ENCODE measurements around the gene TET2.

TET2 gene

GRCh38 chr4:105305019-105305836 lies 158.6 kb downstream of the TET2 start:
- no peak for TF ChIP-seq CTCF (IDR thresholded peaks at IDR 0.05; ENCODE audit: low read depth, low read length)
- no peak overlapping the region for H3K4me3 ChIP-seq (replicated peaks in 1 of 2; ENCODE audit: low read depth in 2 of 2, low read length in 2 of 2)
- no peak for DNase-seq (ENCODE audit: low read depth in 2 of 2)

DNA sequence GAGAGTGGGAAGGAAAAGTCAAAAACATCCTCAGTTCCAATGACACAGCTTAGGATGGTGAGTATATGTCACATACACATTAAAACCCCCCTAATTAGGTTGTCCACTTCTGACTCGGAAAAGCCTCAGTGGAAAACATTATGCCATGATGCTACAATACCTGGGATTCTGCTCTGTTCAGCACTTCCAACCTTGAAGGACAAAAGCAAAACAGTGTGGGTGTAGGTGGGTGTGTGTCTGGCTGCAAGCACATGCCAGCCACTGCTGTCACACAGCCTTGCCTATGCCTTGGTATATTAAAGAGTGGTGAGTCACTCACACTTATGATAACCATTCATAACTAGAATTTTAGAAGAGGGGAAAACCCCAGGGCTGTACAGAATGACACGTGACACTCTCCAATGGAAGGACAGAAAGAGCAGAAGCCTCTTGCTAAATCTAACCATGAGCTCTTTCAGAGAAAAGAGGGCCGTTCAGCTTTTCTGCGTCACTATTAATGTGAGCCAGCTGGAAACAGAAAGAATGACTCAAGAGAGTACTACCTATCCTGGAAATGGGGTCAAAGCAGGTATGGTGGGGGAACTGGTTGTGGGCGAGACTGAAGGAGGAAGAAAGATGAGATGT lies 159.6 kb downstream of the TET2 start:
- H3K4me3 ChIP-seq (replicated peaks in 1 of 2; ENCODE audit: low read depth in 2 of 2, low read length in 2 of 2) = no peak overlapping the region

DNA sequence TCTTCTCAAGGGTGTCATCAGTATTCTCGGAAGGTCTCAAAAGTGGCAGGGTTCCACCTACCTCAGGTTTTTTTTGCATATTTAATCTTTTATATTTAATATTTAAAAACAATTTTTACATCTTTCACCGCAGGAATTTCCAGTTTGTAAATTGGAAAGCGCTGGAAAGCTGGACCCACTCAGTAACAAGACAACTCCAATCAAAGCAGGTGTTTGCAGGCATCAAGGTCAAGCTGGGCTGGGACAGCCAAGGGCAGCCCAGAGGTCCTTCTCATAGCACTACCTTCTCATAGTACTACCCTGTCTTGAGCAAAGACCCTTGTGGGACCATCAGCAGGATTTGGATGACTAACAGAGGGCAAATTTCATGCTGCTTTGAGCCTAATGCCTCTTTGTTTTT lies 160.1 kb downstream of the TET2 start:
- no peak for TF ChIP-seq CTCF (IDR thresholded peaks at IDR 0.05; ENCODE audit: low read depth, low read length)
- DNase-seq (ENCODE audit: low read depth in 2 of 2) = no peak
- H3K4me3 ChIP-seq (replicated peaks in 1 of 2; ENCODE audit: low read depth in 2 of 2, low read length in 2 of 2) = no peak overlapping the region

More for the DNA sequence above, 159.6 kb downstream of the TET2 start:
- TF ChIP-seq CTCF (IDR thresholded peaks at IDR 0.05; ENCODE audit: low read depth, low read length) = no peak
- peak; percentile 4 to 38 for DNase-seq (ENCODE audit: low read depth in 2 of 2)

- DNase-seq (ENCODE audit: low read depth in 2 of 2) = no peak
- no peak overlapping the region for H3K4me3 ChIP-seq (replicated peaks in 1 of 2; ENCODE audit: low read depth in 2 of 2, low read length in 2 of 2)
- TF ChIP-seq CTCF (IDR thresholded peaks at IDR 0.05; ENCODE audit: low read depth, low read length) = no peak
Measured at GRCh38 chr4:105318486-105318885, 171.8 kb downstream of the TET2 start.

- no peak for TF ChIP-seq CTCF (IDR thresholded peaks at IDR 0.05; ENCODE audit: low read depth, low read length)
- H3K4me3 ChIP-seq (replicated peaks in 1 of 2; ENCODE audit: low read depth in 2 of 2, low read length in 2 of 2) = no peak overlapping the region
- no peak for DNase-seq (ENCODE audit: low read depth in 2 of 2)
Measured at GRCh38 chr4:105327222-105327621, 180.5 kb downstream of the TET2 start.

GRCh38 chr4:105327956-105328355 lies 181.3 kb downstream of the TET2 start:
- DNase-seq (ENCODE audit: low read depth in 2 of 2) = no peak
- no peak overlapping the region for H3K4me3 ChIP-seq (replicated peaks in 1 of 2; ENCODE audit: low read depth in 2 of 2, low read length in 2 of 2)
- TF ChIP-seq CTCF (IDR thresholded peaks at IDR 0.05; ENCODE audit: low read depth, low read length) = no peak

Data from cardiac fibroblast (primary cell).